Spinal cord (tissue), 10 donors: ENCODE data around the gene ACADL. TPM values are rescaled to one million over a fixed set of nuclear protein-coding genes. Genes with fewer than 3 reads are reported as not detected.
"Not testable (repeated sequence)": the region's sequence is repeated elsewhere in the genome, so short reads cannot be mapped to it uniquely, and the experiment has no call there.

Experiments
- DNase-seq, 6 donors: peaks; one replicate each; pipeline versions ENCODE4 v3.0.0 to v3.0.0-alpha.2; 2013 to 2015; ENCODE audit warnings: low spot score in 6 of 6, low read depth in 4 of 6
- H3K27ac ChIP-seq: one replicate; pipeline ENCODE4 v1.5.1; 2013; ENCODE audit warnings: low read depth, low read length, control low read depth
- H3K27me3 ChIP-seq: one replicate; pipeline ENCODE4 v1.6.1; 2013; ENCODE audit warnings: low read length; ENCODE audit not compliant: control insufficient read depth, insufficient read depth
- H3K36me3 ChIP-seq: one replicate; pipeline ENCODE4 v1.6.1; 2013; ENCODE audit warnings: low read length; ENCODE audit not compliant: control insufficient read depth, insufficient read depth
- H3K4me1 ChIP-seq: one replicate; pipeline ENCODE4 v1.6.1; 2013; ENCODE audit warnings: low read length; ENCODE audit not compliant: control insufficient read depth, insufficient read depth
- H3K4me3 ChIP-seq: one replicate; pipeline ENCODE4 v1.5.1; 2013; ENCODE audit warnings: low read depth, low read length, control low read depth
- H3K9me3 ChIP-seq: one replicate; pipeline ENCODE4 v1.6.1; 2013; ENCODE audit warnings: low read length; ENCODE audit not compliant: control insufficient read depth, insufficient read depth
- WGBS: methylation state at CpG from one replicate; pipeline ENCODE4 v1.1.5; 2013; ENCODE audit warnings: missing lambda C conversion rate; ENCODE audit not compliant: insufficient coverage; 5-methylcytosine and 5-hydroxymethylcytosine counted together
- polyA plus RNA-seq, 2 donors: library from polyadenylated mRNA; unstranded; fragments of 120-200 nt; gene quantifications; one replicate each; pipeline ENCODE4 v1.2.1, GENCODE V29; 2013; ENCODE audit not compliant: insufficient read length in 2 of 2
- total RNA-seq, 2 donors: library from RNA; depleted of rRNA in 1 of 2; stranded (reverse); fragments of 120-200 nt in 1 of 2; fragments of >200 nt in 1 of 2; gene quantifications; one replicate each; pipeline versions ENCODE4 v1.2.3 to v1.2.4, GENCODE V29; 2013 to 2014
- donor health status: healthy.

ACADL gene
- total and polyA plus RNA-seq, 4 donors = 3.1 to 5.8 (median 4.0) TPM

DNA sequence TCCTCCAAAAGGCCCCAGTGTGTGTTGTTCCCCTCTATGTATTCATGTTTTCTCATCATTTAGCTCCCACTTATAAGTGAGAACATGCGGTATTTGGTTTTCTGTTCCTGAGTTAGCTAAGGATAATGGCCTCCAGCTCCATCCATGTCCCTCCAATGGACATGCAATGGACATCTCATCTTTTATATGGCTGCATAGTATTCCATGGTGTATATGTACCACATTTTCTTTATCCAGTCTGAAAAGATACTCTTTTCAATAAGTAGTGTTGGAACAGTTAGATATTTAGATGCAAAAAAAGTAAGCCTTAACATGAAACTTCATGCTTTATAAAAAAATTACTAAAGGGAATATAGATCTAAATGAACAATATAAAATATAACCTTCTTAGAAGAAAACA is 48.1 kb downstream of the ACADL start:
- WGBS = no CpG with 5 or more reads among the region's 1 CpG
- not testable (repeated sequence) for H3K4me3 ChIP-seq, H3K9me3 ChIP-seq, DNase-seq, H3K27me3 ChIP-seq, H3K27ac ChIP-seq, H3K4me1 ChIP-seq, H3K36me3 ChIP-seq

DNA sequence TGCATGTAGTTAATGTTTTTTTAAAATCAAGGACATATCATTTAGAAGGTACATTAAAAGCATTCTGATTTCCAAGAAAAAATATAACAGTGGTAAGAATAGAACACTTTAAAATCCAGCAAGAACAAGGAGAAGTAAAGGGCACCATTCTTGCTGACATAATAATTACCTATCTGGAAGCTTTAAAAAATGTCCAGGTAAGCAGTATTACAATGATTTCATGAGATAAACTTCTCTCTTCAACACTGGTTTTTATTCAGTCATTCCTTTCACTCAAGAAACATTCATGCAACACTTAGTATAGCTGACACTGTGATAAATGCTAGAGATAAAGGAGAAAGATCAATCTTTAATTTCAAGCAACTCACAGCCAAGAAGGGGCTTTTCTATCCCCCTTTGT is 51.2 kb downstream of the ACADL start:
- H3K27me3 ChIP-seq = no peaks in the 10 kb centered on the region
- H3K36me3 ChIP-seq = no peaks in the 10 kb centered on the region
- no peak overlapping the region for H3K27ac ChIP-seq
- DNase-seq = no peak
- no peaks in the 10 kb centered on the region for H3K4me1 ChIP-seq
- no peak overlapping the region for H3K4me3 ChIP-seq
- no peaks in the 10 kb centered on the region for H3K9me3 ChIP-seq

DNA sequence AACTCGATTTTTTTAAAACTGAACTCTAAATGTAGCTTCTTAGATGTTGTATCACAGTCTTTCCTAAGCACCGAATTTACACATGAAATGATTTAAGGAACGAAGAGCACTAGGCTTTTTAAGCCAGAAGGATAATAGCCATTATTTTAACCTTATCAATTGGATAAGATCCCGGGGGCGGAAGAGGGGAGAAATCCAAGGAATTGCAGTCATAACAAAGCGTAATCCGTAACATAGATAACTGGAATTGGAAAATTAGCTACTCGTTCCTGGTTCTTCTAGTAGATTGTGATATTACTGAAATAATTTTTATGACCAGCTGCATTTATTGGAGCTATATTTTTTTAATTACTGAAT is 53.0 kb downstream of the ACADL start:
- Histone ChIP-seq H3K27me3 (no peaks in the 10 kb centered on the region), H3K36me3 (no peaks in the 10 kb centered on the region), H3K4me3 (peak overlapping the region; percentile 85), H3K4me1 (no peaks in the 10 kb centered on the region), H3K9me3 (no peaks in the 10 kb centered on the region), H3K27ac (peak overlapping the region; percentile 100)
- no CpG with 5 or more reads among the region's 8 CpGs for WGBS
- DNase-seq = no peak

DNA sequence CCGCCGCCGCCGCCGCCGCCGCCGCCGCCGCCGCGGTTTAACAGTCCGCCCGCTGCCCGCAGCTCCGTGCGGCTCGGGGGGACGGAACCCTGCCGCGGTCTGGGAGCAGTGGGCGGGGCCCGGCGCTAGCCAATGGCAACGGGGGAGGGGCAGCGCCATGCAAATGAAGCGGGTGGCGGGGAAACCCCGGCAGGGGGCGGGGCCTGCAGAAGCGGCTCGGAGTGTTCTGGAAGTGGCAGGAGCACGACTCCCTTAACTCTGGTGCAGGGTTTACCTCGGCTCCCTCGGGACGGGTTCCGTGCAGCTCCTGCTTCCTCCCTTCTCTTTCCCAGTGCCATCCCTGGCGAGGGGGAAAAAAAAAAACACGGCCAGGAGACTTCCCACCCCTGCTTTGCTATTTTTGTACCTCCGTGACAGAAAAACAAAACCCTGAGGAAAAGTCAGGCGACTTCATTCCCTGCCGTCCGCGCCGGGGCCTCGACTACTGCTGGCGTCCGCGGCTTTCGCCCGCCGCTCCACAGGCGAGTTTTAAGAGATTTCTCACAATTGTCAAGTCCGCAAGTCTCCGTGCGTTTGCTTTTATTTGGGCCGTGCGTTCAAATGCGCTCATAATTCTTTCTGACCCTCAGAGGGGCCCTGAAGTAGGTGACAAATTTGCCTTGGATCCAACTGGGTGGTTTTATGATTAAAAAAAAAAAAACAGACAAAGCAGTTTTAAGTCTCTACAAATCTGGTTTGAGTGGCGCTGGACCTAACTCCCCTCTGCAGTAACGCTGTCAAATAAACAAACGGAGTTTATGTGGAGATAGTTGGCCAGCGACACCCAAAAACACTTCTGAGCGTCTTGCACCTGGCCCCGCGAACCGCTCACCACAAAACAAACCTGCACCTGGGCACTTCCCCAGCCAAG is 53.7 kb downstream of the ACADL start, which contains the start of gene KANSL1L:
TSS of gene KANSL1L (minus strand) at position 101 of the 910 bp plus-strand sequence. CDS start 16,827 bp downstream, outside the sequence.
- WGBS = 0% methylated on average over 63 of the region's 67 CpGs
- Histone ChIP-seq H3K4me3 (peak within 1 kb of the TSS; percentile 98), H3K36me3 (no peaks in the 10 kb centered on the region), H3K27me3 (no peaks in the 10 kb centered on the region), H3K27ac (peak within 1 kb of the TSS; percentile 100), H3K4me1 (no peaks in the 10 kb centered on the region), H3K9me3 (no peaks in the 10 kb centered on the region)
- peak; percentile 83 to 98 (median 92) for DNase-seq

DNA sequence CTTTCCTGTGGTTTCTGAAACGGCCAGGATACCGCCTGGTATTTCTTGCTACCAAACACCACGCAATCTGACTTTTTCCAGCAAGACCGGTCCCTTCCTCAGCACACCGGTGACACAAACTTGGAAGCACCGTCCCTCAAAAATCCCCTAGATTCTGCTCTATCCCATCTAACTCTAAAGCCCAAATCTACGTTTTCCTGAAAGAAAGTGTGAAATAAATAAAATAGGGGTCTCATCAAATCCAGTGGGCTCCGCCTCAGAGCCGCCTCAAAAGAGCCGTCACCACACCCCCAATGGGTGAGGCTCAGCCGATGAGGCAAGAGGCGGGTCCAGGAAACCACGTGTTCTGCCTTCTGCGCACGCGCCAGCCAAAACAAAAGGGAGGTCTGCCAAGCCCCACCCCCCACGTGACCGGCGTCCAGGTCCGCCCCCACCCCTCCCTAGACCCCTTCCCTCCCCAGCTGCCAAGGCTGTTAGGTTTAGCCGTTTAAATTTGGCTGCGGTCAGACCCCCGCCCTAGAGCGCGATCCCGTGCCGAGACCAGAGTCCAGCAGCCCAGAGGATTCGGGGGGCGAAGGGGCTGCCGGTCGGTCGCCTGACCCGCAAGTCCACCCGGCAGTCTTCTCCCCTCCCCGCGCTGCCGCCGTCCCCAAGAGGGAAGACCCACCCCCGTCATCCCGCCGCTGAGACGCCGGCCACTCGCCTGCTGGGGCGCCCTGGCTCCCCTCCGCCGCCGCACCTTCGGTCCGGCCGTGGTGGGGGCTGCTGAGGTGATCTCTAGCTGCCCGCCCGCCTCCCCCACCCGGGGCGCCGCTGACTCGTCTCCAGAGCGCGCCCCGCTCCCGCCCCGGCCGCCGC is 54.6 kb downstream of the ACADL start:
- Histone ChIP-seq H3K9me3 (no peaks in the 10 kb centered on the region), H3K4me1 (no peaks in the 10 kb centered on the region), H3K4me3 (peak overlapping the region; percentile 98), H3K36me3 (no peaks in the 10 kb centered on the region), H3K27me3 (no peaks in the 10 kb centered on the region), H3K27ac (peak overlapping the region; percentile 100)
- WGBS = under 1% methylated on average over 58 of the region's 64 CpGs
- DNase-seq = peak; percentile 91 to 99 (median 96)

DNA sequence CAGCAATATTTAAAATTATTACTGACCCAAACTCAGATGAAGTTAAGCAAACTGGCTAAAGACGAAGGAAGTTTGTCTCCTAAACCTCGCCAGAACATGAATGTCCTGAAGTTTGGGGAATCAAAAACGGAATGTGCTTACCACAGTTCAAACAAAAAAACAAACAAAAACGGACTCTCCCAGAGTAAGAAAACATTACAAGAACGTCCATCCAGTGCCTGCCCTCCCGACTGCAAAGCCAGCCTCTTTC is 55.1 kb downstream of the ACADL start:
- no peaks in the 10 kb centered on the region for H3K4me1 ChIP-seq
- WGBS = 0% methylated on average over 4 of the region's 6 CpGs
- DNase-seq = no peak
- no peaks in the 10 kb centered on the region for H3K36me3 ChIP-seq
- peak overlapping the region; percentile 98 for H3K4me3 ChIP-seq
- no peaks in the 10 kb centered on the region for H3K9me3 ChIP-seq
- no peaks in the 10 kb centered on the region for H3K27me3 ChIP-seq
- peak overlapping the region; percentile 100 for H3K27ac ChIP-seq

DNA sequence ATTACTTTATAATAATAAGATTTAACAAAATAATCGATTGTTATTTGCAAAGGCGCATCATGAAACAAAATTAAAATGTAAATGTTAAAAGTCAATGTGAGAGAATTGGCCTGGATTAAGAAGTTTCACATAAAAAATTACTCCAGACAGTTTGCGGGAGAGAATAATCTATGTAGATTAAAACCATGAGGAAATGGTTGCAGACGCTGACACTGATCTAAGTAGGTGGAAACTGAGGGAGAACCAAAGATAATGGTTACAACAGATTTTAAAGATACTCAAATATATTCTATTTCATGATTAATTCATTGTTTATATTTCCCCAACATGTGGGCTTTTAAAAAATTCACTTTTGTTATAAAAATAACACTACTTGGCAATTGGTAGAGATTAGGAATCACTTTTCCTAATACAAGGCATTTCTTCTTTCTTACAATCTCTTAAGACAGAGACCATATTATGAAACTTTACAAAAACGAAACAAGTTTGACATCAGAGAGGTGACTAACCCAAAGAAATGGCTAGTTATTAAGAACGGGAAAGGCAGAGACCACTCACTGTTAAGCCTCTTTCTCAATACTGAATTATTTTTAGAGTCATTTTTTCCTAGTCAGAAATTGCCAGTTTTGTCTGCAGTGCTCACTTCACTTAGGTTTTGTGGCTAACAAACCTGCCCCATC is 55.6 kb downstream of the ACADL start:
- 0% methylated on average over 1 of the region's 6 CpGs for WGBS
- H3K4me3 ChIP-seq = peak overlapping the region; percentile 98
- peak overlapping the region; percentile 100 for H3K27ac ChIP-seq
- peak in 2 of 6 donors; percentile 30 to 40 for DNase-seq
- no peaks in the 10 kb centered on the region for H3K27me3 ChIP-seq
- no peaks in the 10 kb centered on the region for H3K4me1 ChIP-seq
- H3K36me3 ChIP-seq = no peaks in the 10 kb centered on the region
- H3K9me3 ChIP-seq = no peaks in the 10 kb centered on the region

DNA sequence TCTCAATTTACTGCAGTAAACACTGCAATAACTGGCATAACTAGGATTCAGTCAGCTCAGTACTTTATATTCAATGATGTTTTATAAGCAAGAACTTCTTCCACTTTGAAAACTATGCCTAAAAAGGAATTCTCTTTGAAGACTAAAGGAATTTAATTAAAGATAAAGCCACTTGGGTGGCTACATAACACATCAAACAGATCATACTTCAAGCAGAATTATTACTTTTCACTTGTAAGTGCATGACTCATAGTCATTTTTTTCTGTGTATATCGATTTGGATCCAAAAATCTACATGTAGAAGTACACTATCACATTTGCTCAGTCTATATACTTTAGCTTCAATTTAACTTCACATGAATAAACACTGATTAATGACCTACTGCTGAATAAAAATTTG is 58.0 kb downstream of the ACADL start:
- Histone ChIP-seq H3K4me1 (no peaks in the 10 kb centered on the region), H3K4me3 (no peak overlapping the region), H3K27me3 (no peaks in the 10 kb centered on the region), H3K36me3 (no peaks in the 10 kb centered on the region), H3K27ac (no peak overlapping the region), H3K9me3 (peaks cover 1% of the 10 kb centered on the region)
- DNase-seq = no peak
- no CpG with 5 or more reads among the region's 1 CpG for WGBS

DNA sequence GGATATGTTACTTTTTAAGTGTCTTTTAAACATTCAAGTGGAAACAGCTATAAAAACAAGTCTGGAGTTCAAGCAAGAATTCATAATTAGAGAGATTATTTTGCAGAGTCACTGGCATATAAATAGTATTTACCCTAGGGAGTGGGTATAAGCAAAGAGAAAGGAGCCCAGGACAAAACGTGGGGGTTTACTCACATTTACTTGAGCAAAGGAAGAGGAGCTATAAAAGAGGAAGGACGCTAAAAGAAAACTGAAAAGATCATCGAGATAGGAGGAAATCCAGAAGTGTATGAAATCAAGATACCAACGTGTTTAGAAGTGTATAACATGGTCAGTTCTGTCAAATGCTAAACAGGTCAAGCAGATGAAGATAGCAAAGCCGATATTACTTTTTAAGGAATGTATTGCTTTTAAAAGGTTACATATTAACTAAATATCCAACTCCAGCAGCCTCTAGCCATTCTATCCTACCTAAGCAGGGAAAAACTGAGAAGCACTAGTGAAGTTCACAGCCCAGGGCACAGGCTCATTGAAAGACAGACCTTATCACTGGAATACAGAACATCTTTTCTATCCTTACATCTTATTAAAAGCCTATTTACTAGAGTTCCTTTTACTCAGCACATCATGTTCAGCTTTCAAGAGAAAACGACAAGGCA is 62.7 kb downstream of the ACADL start:
- Histone ChIP-seq H3K27ac (no peak overlapping the region), H3K4me3 (no peak overlapping the region), H3K4me1 (no peaks in the 10 kb centered on the region), H3K27me3 (no peaks in the 10 kb centered on the region), H3K36me3 (no peaks in the 10 kb centered on the region), H3K9me3 (peaks cover 1% of the 10 kb centered on the region)
- 40% methylated on average over 4 of the region's 6 CpGs for WGBS
- DNase-seq = no peak
